Lower leg skin (tissue), 4 donors: ENCODE results near the gene SNTG2. TPM values are rescaled to one million over a fixed set of nuclear protein-coding genes. Genes with fewer than 3 reads are reported as not detected.

Experiments
- DNase-seq, 2 donors: peaks; one replicate each; pipeline ENCODE4 v3.0.0-alpha.2; 2019; ENCODE audit warnings: low spot score in 2 of 2
- H3K4me3 ChIP-seq: fragments of 200-600 bp; sonication (generic); 2 replicates; pipeline ENCODE4 v1.5.1; 2017; ENCODE audit warnings: mild to moderate bottlenecking, low read depth; ENCODE audit not compliant: poor library complexity, severe bottlenecking
- CTCF ChIP-seq, 3 donors: fragments of 450-650 bp; IDR thresholded peaks; one replicate each; pipeline ENCODE4 v1.5.1; 2016; ENCODE audit warnings: antibody characterized with exemption in 3 of 3, mild to moderate bottlenecking in 3 of 3, moderate library complexity in 2 of 3
- POLR2A ChIP-seq, 2 donors: fragments of 450-650 bp; IDR thresholded peaks; one replicate each; pipeline ENCODE4 v1.6.1; 2016 to 2017; ENCODE audit warnings: antibody characterized with exemption in 2 of 2, mild to moderate bottlenecking in 1 of 2, moderate library complexity in 1 of 2
- WGBS, 2 donors: methylation state at CpG; one replicate each; pipeline ENCODE4 v1.1.5; 2018; 5-methylcytosine and 5-hydroxymethylcytosine counted together
- intact Hi-C: fragments of 100-400 bp; cut with DNase I; formaldehyde crosslinking; loops from one replicate; pipeline ENCODE4 v1.15.0; 2023; ENCODE audit warnings: low total_unique reads
- total RNA-seq, 4 donors: library from RNA; depleted of rRNA; stranded (reverse); fragments of >200 nt; gene quantifications; one replicate each; pipeline ENCODE4 v1.1.0, GENCODE V29; 2016

The SNTG2 gene
- total RNA-seq, 4 donors from 2014 or later = 1.4 to 15.3 (median 6.3) TPM

GRCh38 chr2:1393321-1393720, 442.7 kb downstream of the SNTG2 start:
- TF ChIP-seq CTCF (IDR thresholded peaks at IDR 0.05) = no peak
- no peak for TF ChIP-seq POLR2A (IDR thresholded peaks at IDR 0.05)
- no peak for DNase-seq
- intact Hi-C loops = no loop called here
- WGBS, 2 donors = 90 to 96% methylated on average over 2 of the region's 2 CpGs
- H3K4me3 ChIP-seq = no peak overlapping the region

GRCh38 chr2:1394709-1395408, 444.2 kb downstream of the SNTG2 start:
- intact Hi-C loops = no loop called here
- WGBS, 2 donors = 76 to 81% methylated on average over 7 of the region's 7 CpGs
- no peak overlapping the region for H3K4me3 ChIP-seq
- TF ChIP-seq CTCF (IDR thresholded peaks at IDR 0.05) = no peak
- no peak for TF ChIP-seq POLR2A (IDR thresholded peaks at IDR 0.05)
- no peak for DNase-seq

GRCh38 chr2:1397350-1397749, 446.7 kb downstream of the SNTG2 start:
- WGBS, 2 donors = 54 to 59% methylated on average over 3 to 4 of the region's 4 CpGs
- intact Hi-C loops = no loop called here
- TF ChIP-seq POLR2A (IDR thresholded peaks at IDR 0.05) (no peak), CTCF (IDR thresholded peaks at IDR 0.05) (no peak)
- no peak overlapping the region for H3K4me3 ChIP-seq
- peak in 1 of 2 donors; percentile 9 for DNase-seq

GRCh38 chr2:1398191-1398590, 447.5 kb downstream of the SNTG2 start:
- intact Hi-C loops = no loop called here
- H3K4me3 ChIP-seq = no peak overlapping the region
- DNase-seq = no peak
- TF ChIP-seq POLR2A (IDR thresholded peaks at IDR 0.05) (no peak), CTCF (IDR thresholded peaks at IDR 0.05) (no peak)
- 69 to 71% methylated on average over 7 of the region's 7 CpGs for WGBS, 2 donors

- intact Hi-C loops = no loop called here
- TF ChIP-seq CTCF (IDR thresholded peaks at IDR 0.05) = no peak
- no peak for TF ChIP-seq POLR2A (IDR thresholded peaks at IDR 0.05)
- WGBS, 2 donors = 74 to 79% methylated on average over 8 of the region's 8 CpGs
- DNase-seq = no peak
- no peak overlapping the region for H3K4me3 ChIP-seq
These were observed 450.5 kb downstream of the SNTG2 start for GRCh38 chr2:1400943-1401735.
